Measurements from ENCODE around the gene GLIPR2. TPM values are rescaled to one million over a fixed set of nuclear protein-coding genes. Genes with fewer than 3 reads are reported as not detected.

GLIPR2 gene
- total RNA-seq, 5 donors from 2014 or later (not counting 1 experiment from before 2014, with no cell fraction given) = 25.6 to 37.8 (median 28.7) TPM

DNA sequence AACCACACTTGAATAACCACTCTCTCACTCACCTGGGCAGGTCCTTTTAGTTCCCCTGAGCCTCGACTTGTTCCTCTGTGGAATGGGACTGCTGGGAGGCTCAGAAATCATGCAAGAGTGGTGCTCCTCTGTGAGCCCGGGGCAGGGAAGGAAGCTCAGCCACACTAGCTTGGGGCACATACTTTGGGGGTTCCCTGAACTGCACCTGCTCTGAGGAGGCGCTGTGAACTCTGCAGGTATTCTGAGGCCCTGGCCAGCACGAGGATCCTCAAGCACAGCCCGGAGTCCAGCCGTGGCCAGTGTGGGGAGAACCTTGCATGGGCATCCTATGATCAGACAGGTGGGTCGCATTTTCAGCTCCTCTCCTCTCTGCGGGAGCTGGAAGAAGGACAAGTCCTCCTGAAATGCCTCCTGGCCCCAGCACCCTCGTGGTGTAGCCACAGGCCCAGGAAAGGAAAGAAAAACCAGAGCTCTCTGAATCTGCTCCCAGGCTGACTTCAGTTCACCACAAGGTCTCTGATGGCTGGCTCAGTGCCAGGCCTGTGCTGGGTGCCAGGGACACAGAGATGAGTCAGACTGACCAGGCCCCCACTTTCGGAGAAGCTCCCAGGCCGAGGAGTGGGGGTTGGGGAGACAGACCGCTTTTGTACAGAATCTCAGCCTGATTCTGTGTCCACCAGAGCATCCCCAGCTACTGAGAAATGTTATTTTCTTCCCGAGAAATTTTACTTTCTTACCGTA is 11.9 kb downstream of the GLIPR2 start:
- Mint-ChIP-seq H3K27ac (peak overlapping the region; percentile 90 to 99), H3K4me3 (peak overlapping the region in 1 of 3 donors; percentile 15), H3K36me3 (peaks cover 25% of the 10 kb centered on the region), H3K27me3 (no peaks in the 10 kb centered on the region), H3K4me1 (peaks cover 74 to 94% (median 90%) of the 10 kb centered on the region in 3 donors), H3K9me3 (peaks cover 6 to 13% (median 11%) of the 10 kb centered on the region in 3 donors)
- Histone ChIP-seq H3K9me3 (no peaks in the 10 kb centered on the region), H3K27ac (ENCODE audit: low read length) (peak overlapping the region; percentile 27), H3K36me3 (ENCODE audit: control insufficient read depth in 2 of 2, extremely low read depth in 1 of 2, insufficient read depth in 1 of 2, low read length in 1 of 2) (no peaks in the 10 kb centered on the region), H3K27me3 (replicated peaks in 1 of 2; ENCODE audit: control insufficient read depth in 2 of 2, extremely low read depth in 1 of 2, insufficient read depth in 2 of 2, low read length in 1 of 2) (no peaks in the 10 kb centered on the region), H3K4me3 (ENCODE audit: control insufficient read depth in 1 of 2, extremely low read depth in 1 of 2, low read length in 1 of 2) (no peak overlapping the region), H3K4me1 (ENCODE audit: control insufficient read depth in 1 of 2, extremely low read depth in 1 of 2, insufficient read depth in 2 of 2, low read length in 2 of 2) (peaks cover 44 to 98% of the 10 kb centered on the region in 2 experiments)
- 33% methylated on average over 10 of the region's 14 CpGs for WGBS (ENCODE audit: insufficient coverage)
- ChIA-PET CTCF (interaction anchor here (0.5 to 1.6 kb wide), 8 partner anchors 9 to 609 kb away, joined by 3 to 7 read pairs (median 4); partner anchors contain the start of genes CLTA (in 1 of the 2) and GLIPR2 (in 1 of the 2)), POLR2A (interaction anchor here in 1 of 2 donors (1.0 kb wide), 1 partner anchor 42 kb away, joined by 4 read pairs; no protein-coding TSS in a partner anchor)
- DNase-seq = peak in 34 of 35 experiments; percentile 26 to 81 (median 50)
- ATAC-seq (replicated peaks in 1 of 4) = peak in 3 of 4 experiments; percentile 8 to 18 (median 12)

DNA sequence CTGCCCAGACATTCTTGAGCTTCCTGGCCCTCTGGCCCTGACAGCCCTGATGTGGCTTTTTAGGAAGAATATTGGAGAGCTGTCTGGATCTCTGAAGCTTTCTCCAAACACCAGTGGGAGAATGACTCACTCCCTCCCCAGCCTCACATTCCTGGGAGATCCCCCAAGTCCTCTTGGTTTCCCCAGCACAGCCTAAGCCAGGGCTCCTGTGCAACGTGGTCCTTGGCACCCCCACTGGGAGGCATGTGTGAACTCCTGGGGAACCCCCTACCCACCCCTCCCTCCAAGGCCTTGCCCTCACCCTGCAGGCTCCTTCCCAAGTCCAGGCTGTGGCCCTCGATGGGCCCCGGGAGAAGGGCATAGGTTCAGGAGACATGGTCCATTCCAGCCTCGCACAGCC is 12.7 kb downstream of the GLIPR2 start:
- Histone ChIP-seq H3K27me3 (replicated peaks in 1 of 2; ENCODE audit: control insufficient read depth in 2 of 2, extremely low read depth in 1 of 2, insufficient read depth in 2 of 2, low read length in 1 of 2) (no peaks in the 10 kb centered on the region), H3K36me3 (ENCODE audit: control insufficient read depth in 2 of 2, extremely low read depth in 1 of 2, insufficient read depth in 1 of 2, low read length in 1 of 2) (peaks cover 0 to 1% of the 10 kb centered on the region in 2 donors), H3K4me1 (ENCODE audit: control insufficient read depth in 1 of 2, extremely low read depth in 1 of 2, insufficient read depth in 2 of 2, low read length in 2 of 2) (peaks cover 38 to 91% of the 10 kb centered on the region in 2 experiments), H3K27ac (ENCODE audit: low read length) (peak overlapping the region; percentile 27), H3K9me3 (no peaks in the 10 kb centered on the region), H3K4me3 (ENCODE audit: control insufficient read depth in 1 of 2, extremely low read depth in 1 of 2, low read length in 1 of 2) (no peak overlapping the region)
- ChIA-PET POLR2A (interaction anchor here in 1 of 2 donors (1.0 kb wide), 1 partner anchor 41 kb away, joined by 4 read pairs; no protein-coding TSS in a partner anchor), CTCF (interaction anchor here (0.6 to 1.3 kb wide), 4 partner anchors 10 to 502 kb away, joined by 3 to 7 read pairs (median 4); no protein-coding TSS in a partner anchor)
- 63% methylated on average over 1 of the region's 4 CpGs for WGBS (ENCODE audit: insufficient coverage)
- Mint-ChIP-seq H3K27ac (peak overlapping the region; percentile 90 to 99), H3K9me3 (peaks cover 6 to 13% (median 11%) of the 10 kb centered on the region in 3 donors), H3K4me3 (peak overlapping the region in 1 of 3 donors; percentile 15), H3K27me3 (no peaks in the 10 kb centered on the region), H3K4me1 (peaks cover 72 to 92% (median 88%) of the 10 kb centered on the region in 3 donors), H3K36me3 (peaks cover 28% of the 10 kb centered on the region)
- ATAC-seq (replicated peaks in 1 of 4) (no peak), DNase-seq (no peak)

- CTCF ChIA-PET = interaction anchor here (0.5 to 2.3 kb wide), 3 partner anchors 35 to 119 kb away, joined by 3 to 8 read pairs (median 3); partner anchors contain the start of gene CLTA (in 1 of the 2)
- POLR2A ChIA-PET = interaction anchor here in 1 of 2 donors (0.5 kb wide), 1 partner anchor 1272 kb away, joined by 3 read pairs; the partner anchor contains the start of gene GRHPR
- no peak for DNase-seq
These were observed 14.2 kb downstream of the GLIPR2 start for GRCh38 chr9:36150574-36151315.

DNA sequence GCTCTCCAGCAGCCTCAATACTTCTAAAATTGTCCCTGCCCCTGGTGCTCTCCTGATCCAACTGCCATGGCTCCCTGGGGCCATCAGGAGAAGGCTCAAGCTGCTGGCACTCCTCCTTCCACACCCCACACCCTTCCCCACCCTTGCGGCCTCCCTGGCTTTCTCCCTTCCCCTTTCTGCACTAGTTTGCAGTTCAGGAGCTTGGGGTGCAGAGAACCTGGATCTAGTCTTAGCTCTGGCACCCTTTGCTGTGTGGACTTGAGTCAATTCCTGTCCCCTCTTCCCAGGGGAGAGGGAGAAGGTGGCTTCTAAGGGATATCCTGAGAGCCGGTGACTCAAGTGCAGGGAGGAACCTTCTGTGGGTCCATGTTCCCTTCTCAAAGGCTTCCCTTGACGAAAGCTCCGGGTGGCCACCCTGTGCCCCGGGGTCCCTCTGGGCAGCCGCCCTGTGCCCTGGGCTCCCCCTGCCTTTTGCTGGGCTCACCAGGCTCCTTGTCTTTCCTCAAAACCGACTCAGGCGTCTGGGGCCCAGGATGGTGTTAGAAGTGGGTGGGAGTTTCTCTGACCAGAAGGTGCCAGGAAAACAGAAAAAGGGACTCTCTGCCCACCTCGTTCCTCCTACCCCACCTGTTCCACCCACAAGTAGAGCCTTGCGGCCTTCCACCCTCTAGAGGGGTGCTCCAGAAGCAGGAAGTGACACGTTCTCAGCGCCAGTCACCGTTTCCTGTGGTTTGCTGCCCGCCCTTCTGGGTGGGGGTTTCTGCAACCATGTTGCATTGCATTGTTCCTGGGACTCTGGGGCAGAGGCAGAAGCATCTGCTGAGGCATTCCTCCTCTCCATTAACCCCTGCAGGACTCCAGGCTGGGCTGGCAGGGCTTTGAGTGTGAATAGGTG is 15.0 kb downstream of the GLIPR2 start:
- peaks cover 0 to 10% of the 10 kb centered on the region in 2 donors for H3K36me3 ChIP-seq (ENCODE audit: control insufficient read depth in 2 of 2, extremely low read depth in 1 of 2, insufficient read depth in 1 of 2, low read length in 1 of 2)
- POLR2A ChIA-PET = interaction anchor here in 1 of 2 donors (1.3 kb wide), 1 partner anchor 39 kb away, joined by 4 read pairs; the partner anchor contains the start of gene CLTA
- H3K9me3 Mint-ChIP-seq = no peaks in the 10 kb centered on the region
- peaks cover 53 to 77% (median 74%) of the 10 kb centered on the region in 3 donors for H3K4me1 Mint-ChIP-seq
- peaks cover 24% of the 10 kb centered on the region for H3K36me3 Mint-ChIP-seq
- ATAC-seq (replicated peaks in 1 of 4) (peak; percentile 97 to 98 (median 97)), DNase-seq (peak; percentile 70 to 94 (median 88))
- H3K27ac ChIP-seq (ENCODE audit: low read length) = peak overlapping the region; percentile 97
- H3K27me3 Mint-ChIP-seq = no peaks in the 10 kb centered on the region
- peak overlapping the region; percentile 97 to 98 for H3K27ac Mint-ChIP-seq
- H3K4me3 ChIP-seq (ENCODE audit: control insufficient read depth in 1 of 2, extremely low read depth in 1 of 2, low read length in 1 of 2) = peak overlapping the region; percentile 42 to 56
- WGBS (ENCODE audit: insufficient coverage) = 0% methylated on average over 3 of the region's 14 CpGs
- H3K9me3 ChIP-seq = no peaks in the 10 kb centered on the region
- H3K4me3 Mint-ChIP-seq = peak overlapping the region; percentile 72 to 88 (median 78)
- peaks cover 32 to 70% of the 10 kb centered on the region in 2 experiments for H3K4me1 ChIP-seq (ENCODE audit: control insufficient read depth in 1 of 2, extremely low read depth in 1 of 2, insufficient read depth in 2 of 2, low read length in 2 of 2)
- no peaks in the 10 kb centered on the region for H3K27me3 ChIP-seq (replicated peaks in 1 of 2; ENCODE audit: control insufficient read depth in 2 of 2, extremely low read depth in 1 of 2, insufficient read depth in 2 of 2, low read length in 1 of 2)
- CTCF ChIA-PET = interaction anchor here in 1 of 2 donors (0.6 to 2.3 kb wide), 3 partner anchors 36 to 49 kb away, joined by 3 to 8 read pairs (median 3); partner anchors contain the start of gene CLTA

More at GRCh38 chr9:36150574-36151315, 14.2 kb downstream of the GLIPR2 start:
- peaks cover 0 to 7% of the 10 kb centered on the region in 2 donors for H3K36me3 ChIP-seq (ENCODE audit: control insufficient read depth in 2 of 2, extremely low read depth in 1 of 2, insufficient read depth in 1 of 2, low read length in 1 of 2)
- ATAC-seq (replicated peaks in 1 of 4) = no peak
- Mint-ChIP-seq H3K36me3 (peaks cover 29% of the 10 kb centered on the region), H3K9me3 (peaks cover 3 to 7% (median 6%) of the 10 kb centered on the region in 3 donors), H3K4me3 (peak overlapping the region; percentile 8 to 88 (median 54)), H3K4me1 (peaks cover 61 to 85% (median 81%) of the 10 kb centered on the region in 3 donors), H3K27ac (peak overlapping the region; percentile 97 to 98), H3K27me3 (no peaks in the 10 kb centered on the region)
- no peaks in the 10 kb centered on the region for H3K9me3 ChIP-seq
- H3K27ac ChIP-seq (ENCODE audit: low read length) = peak overlapping the region; percentile 97
- peak overlapping the region in 1 of 2 donors; percentile 56 for H3K4me3 ChIP-seq (ENCODE audit: control insufficient read depth in 1 of 2, extremely low read depth in 1 of 2, low read length in 1 of 2)
- no peaks in the 10 kb centered on the region for H3K27me3 ChIP-seq (replicated peaks in 1 of 2; ENCODE audit: control insufficient read depth in 2 of 2, extremely low read depth in 1 of 2, insufficient read depth in 2 of 2, low read length in 1 of 2)
- peaks cover 32 to 76% of the 10 kb centered on the region in 2 experiments for H3K4me1 ChIP-seq (ENCODE audit: control insufficient read depth in 1 of 2, extremely low read depth in 1 of 2, insufficient read depth in 2 of 2, low read length in 2 of 2)
- 58% methylated on average over 2 of the region's 4 CpGs for WGBS (ENCODE audit: insufficient coverage)

DNA sequence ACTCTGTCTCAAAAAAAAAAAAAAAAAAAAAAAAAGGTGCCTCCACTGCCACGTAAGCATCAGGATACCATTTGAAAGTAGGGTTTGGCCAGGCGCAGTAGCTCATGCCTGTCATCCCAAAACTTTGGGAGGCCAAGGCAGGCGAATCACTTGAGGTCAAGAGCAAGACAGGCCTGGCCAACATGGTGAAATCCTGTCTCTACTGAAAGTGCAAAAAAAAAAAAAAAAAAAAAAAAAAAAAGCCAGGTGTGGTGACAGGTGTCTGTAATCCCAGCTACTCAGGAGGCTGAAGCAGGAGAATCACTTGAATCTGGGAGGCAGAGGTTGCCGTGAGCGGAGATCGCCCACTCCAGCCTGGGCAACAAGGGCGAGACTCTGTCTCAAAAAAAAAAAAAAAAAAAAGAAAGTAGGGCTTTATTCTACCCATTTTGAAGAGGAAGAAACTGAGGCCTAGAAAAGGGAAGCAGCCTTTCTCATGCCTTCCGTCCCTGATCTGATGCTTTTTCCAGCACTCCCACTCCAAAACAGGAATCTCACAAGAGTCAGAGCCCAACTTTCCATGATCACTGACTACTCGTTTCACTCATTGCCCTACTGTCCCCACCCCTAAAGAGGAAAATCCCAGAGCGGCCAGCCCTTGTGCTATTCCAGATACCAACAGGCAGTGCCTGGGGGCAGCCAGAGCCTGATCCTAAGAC is 16.4 kb downstream of the GLIPR2 start:
- no peak for DNase-seq
- peak overlapping the region in 2 of 3 donors; percentile 31 to 55 for H3K4me3 Mint-ChIP-seq
- H3K27ac ChIP-seq (ENCODE audit: low read length) = peak overlapping the region; percentile 6
- peaks cover 0 to 11% of the 10 kb centered on the region in 2 donors for H3K36me3 ChIP-seq (ENCODE audit: control insufficient read depth in 2 of 2, extremely low read depth in 1 of 2, insufficient read depth in 1 of 2, low read length in 1 of 2)
- no peaks in the 10 kb centered on the region for H3K27me3 Mint-ChIP-seq
- H3K9me3 Mint-ChIP-seq = no peaks in the 10 kb centered on the region
- peaks cover 20% of the 10 kb centered on the region for H3K36me3 Mint-ChIP-seq
- ATAC-seq (replicated peaks in 1 of 4) = no peak
- H3K4me1 ChIP-seq (ENCODE audit: control insufficient read depth in 1 of 2, extremely low read depth in 1 of 2, insufficient read depth in 2 of 2, low read length in 2 of 2) = peaks cover 32 to 57% of the 10 kb centered on the region in 2 experiments
- H3K27me3 ChIP-seq (replicated peaks in 1 of 2; ENCODE audit: control insufficient read depth in 2 of 2, extremely low read depth in 1 of 2, insufficient read depth in 2 of 2, low read length in 1 of 2) = no peaks in the 10 kb centered on the region
- ChIA-PET CTCF (interaction anchor here in 1 of 2 donors (1.2 to 2.3 kb wide), 2 partner anchors 37 to 50 kb away, joined by 3 to 8 read pairs; partner anchors contain the start of gene CLTA), POLR2A (interaction anchor here (0.6 to 1.3 kb wide), 4 partner anchors 13 to 313 kb away, joined by 4 to 10 read pairs (median 4); partner anchors contain the start of gene CLTA (in 1 of the 2))
- WGBS (ENCODE audit: insufficient coverage) = 89% methylated on average over 5 of the region's 10 CpGs
- no peaks in the 10 kb centered on the region for H3K9me3 ChIP-seq
- H3K4me1 Mint-ChIP-seq = peaks cover 41 to 65% (median 62%) of the 10 kb centered on the region in 3 donors
- H3K4me3 ChIP-seq (ENCODE audit: control insufficient read depth in 1 of 2, extremely low read depth in 1 of 2, low read length in 1 of 2) = no peak overlapping the region
- peak overlapping the region; percentile 77 to 97 for H3K27ac Mint-ChIP-seq
